Brain microvascular endothelial cell (primary cell): ENCODE results near the gene SGPL1.

ENCODE experiments used
- DNase-seq: peaks from one replicate; pipeline ENCODE4 v3.0.0-alpha.2; 2020
- H3K27ac ChIP-seq: fragments of 250-450 bp; sonication (Bioruptor Pico); 2 replicates; pipeline ENCODE4 v1.5.1; 2020; ENCODE audit warnings: mild to moderate bottlenecking, moderate library complexity
- H3K27me3 ChIP-seq: fragments of 250-450 bp; sonication (Bioruptor Pico); replicated peaks from 2 replicates; pipeline ENCODE4 v1.5.1; 2020; ENCODE audit warnings: mild to moderate bottlenecking
- H3K36me3 ChIP-seq: fragments of 250-450 bp; sonication (Bioruptor Pico); replicated peaks from 2 replicates; pipeline ENCODE4 v1.5.1; 2020; ENCODE audit warnings: mild to moderate bottlenecking
- H3K4me3 ChIP-seq: 2 replicates; pipeline ENCODE4 v1.5.1; 2011; ENCODE audit warnings: low read depth, mild to moderate bottlenecking, control low read depth, low read length, moderate library complexity
- in situ Hi-C: cut with HindIII; loops from 2 replicates; pipeline ENCODE4 v1.10.0; 2017; ENCODE audit warnings: low sequenced_read_pairs, low pct_ligation_motif_present
- TF ChIP-seq, protein P1 (sequence below): IDR thresholded peaks from 2 replicates; pipeline ENCODE4 v1.5.1; 2011; ENCODE audit warnings: low read depth, mild to moderate bottlenecking, moderate library complexity, low read length, control low read depth, inconsistent platforms; ENCODE audit errors: missing control alignments

Gene SGPL1

GRCh38 chr10:70832221-70832620 is 16.5 kb downstream of the SGPL1 start:
- in situ Hi-C loops = no loop called here
- H3K27me3 ChIP-seq = no peaks in the 10 kb centered on the region
- no peak for DNase-seq
- peak overlapping the region; percentile 98 for H3K27ac ChIP-seq
- TF ChIP-seq, protein P1, sequence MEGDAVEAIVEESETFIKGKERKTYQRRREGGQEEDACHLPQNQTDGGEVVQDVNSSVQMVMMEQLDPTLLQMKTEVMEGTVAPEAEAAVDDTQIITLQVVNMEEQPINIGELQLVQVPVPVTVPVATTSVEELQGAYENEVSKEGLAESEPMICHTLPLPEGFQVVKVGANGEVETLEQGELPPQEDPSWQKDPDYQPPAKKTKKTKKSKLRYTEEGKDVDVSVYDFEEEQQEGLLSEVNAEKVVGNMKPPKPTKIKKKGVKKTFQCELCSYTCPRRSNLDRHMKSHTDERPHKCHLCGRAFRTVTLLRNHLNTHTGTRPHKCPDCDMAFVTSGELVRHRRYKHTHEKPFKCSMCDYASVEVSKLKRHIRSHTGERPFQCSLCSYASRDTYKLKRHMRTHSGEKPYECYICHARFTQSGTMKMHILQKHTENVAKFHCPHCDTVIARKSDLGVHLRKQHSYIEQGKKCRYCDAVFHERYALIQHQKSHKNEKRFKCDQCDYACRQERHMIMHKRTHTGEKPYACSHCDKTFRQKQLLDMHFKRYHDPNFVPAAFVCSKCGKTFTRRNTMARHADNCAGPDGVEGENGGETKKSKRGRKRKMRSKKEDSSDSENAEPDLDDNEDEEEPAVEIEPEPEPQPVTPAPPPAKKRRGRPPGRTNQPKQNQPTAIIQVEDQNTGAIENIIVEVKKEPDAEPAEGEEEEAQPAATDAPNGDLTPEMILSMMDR = no peak
- H3K4me3 ChIP-seq = no peak overlapping the region
- no peaks in the 10 kb centered on the region for H3K36me3 ChIP-seq

DNA sequence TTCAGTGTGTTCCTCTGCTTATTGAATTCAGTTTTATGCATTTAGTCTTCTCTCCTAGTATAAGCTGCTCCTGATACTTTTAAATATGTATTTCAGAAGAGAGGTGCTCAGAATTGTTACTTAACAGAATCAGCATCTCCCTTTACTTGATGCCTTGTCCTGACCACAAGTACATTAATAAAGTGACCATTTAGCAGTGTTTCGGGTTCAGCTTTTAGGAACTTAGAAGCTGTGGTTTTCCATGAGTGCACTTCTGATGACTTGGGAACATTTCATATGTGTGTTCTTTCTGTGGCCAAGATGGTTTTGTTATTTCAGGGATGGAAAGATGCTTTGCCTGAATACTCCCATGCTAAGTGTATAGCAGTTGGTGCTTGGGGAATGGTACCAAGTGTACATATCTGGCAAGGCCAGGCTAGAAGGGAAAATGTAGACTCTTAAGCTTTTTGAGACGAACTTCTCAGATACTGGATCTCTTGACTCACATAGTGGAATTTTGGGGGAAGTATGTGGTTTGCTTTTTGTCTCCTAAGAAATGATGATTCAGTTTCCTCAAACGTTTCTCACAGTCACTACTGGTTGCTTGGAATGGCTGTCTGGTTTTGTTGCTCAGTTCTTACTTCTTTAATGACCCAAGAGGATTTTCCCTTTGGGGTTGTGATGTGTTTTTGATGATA is 17.2 kb downstream of the SGPL1 start:
- TF ChIP-seq, protein P1 = no peak
- in situ Hi-C loops = no loop called here
- Histone ChIP-seq H3K4me3 (no peak overlapping the region), H3K36me3 (no peaks in the 10 kb centered on the region), H3K27ac (peak overlapping the region; percentile 98), H3K27me3 (no peaks in the 10 kb centered on the region)
- peak; percentile 83 for DNase-seq

- TF ChIP-seq, protein P1 = no peak
- H3K36me3 ChIP-seq = no peaks in the 10 kb centered on the region
Observed at GRCh38 chr10:70833601-70834000, 17.9 kb downstream of the SGPL1 start.

GRCh38 chr10:70834021-70834420 is 18.3 kb downstream of the SGPL1 start:
- H3K27ac ChIP-seq = peak overlapping the region; percentile 98
- in situ Hi-C loops = no loop called here
- TF ChIP-seq, protein P1 = no peak

More at GRCh38 chr10:70833601-70834000, 17.9 kb downstream of the SGPL1 start:
- no peak for DNase-seq
- in situ Hi-C loops = no loop called here
- H3K4me3 ChIP-seq = no peak overlapping the region
- no peaks in the 10 kb centered on the region for H3K27me3 ChIP-seq
- peak overlapping the region; percentile 98 for H3K27ac ChIP-seq

GRCh38 chr10:70834441-70835151 is 18.8 kb downstream of the SGPL1 start:
- in situ Hi-C loops = no loop called here
- no peaks in the 10 kb centered on the region for H3K27me3 ChIP-seq
- TF ChIP-seq, protein P1 = no peak
- H3K4me3 ChIP-seq = no peak overlapping the region
- peak overlapping the region; percentile 98 for H3K27ac ChIP-seq
- no peak for DNase-seq
- no peaks in the 10 kb centered on the region for H3K36me3 ChIP-seq

More at GRCh38 chr10:70834021-70834420, 18.3 kb downstream of the SGPL1 start:
- no peak for DNase-seq
- H3K36me3 ChIP-seq = no peaks in the 10 kb centered on the region
- no peak overlapping the region for H3K4me3 ChIP-seq
- no peaks in the 10 kb centered on the region for H3K27me3 ChIP-seq
